Thyroid gland (tissue), 4 donors: ENCODE measurements around the gene TBX2. TPM values are rescaled to one million over a fixed set of nuclear protein-coding genes. Genes with fewer than 3 reads are reported as not detected.
A peak's percentile ranks its signal among the peaks of the same experiment; 100 is the strongest.

Experiments used
- DNase-seq, 2 donors: peaks; one replicate each; pipeline ENCODE4 v3.0.0-alpha.2; 2019
- H3K27ac ChIP-seq, 3 donors: fragments of 200-600 bp; sonication (generic); 1 replicate in 2 of 3; 2 replicates in 1 of 3; pipeline ENCODE4 v1.5.1; 2016 to 2019; ENCODE audit warnings: mild to moderate bottlenecking in 1 of 3, moderate library complexity in 1 of 3
- H3K27me3 ChIP-seq: fragments of 200-600 bp; sonication (generic); one replicate; pipeline ENCODE4 v1.5.1; 2019
- H3K36me3 ChIP-seq, 2 donors: fragments of 200-600 bp; sonication (generic); one replicate each; pipeline ENCODE4 v1.5.1; 2016 to 2019
- H3K4me1 ChIP-seq, 2 donors: fragments of 200-600 bp; sonication (generic); one replicate each; pipeline ENCODE4 v1.5.1; 2017 to 2019
- H3K4me3 ChIP-seq, 3 donors: fragments of 200-600 bp; sonication (generic); replicated peaks in 1 of 3; 1 replicate in 2 of 3; 2 replicates in 1 of 3; pipeline ENCODE4 v1.5.1; 2016; ENCODE audit warnings: mild to moderate bottlenecking in 1 of 3
- H3K9me3 ChIP-seq: fragments of 200-600 bp; sonication (generic); one replicate; pipeline ENCODE4 v1.5.1; 2017
- POLR2A ChIP-seq, 2 donors: fragments of 450-650 bp; IDR thresholded peaks; one replicate each; pipeline ENCODE4 v1.6.1; 2017; ENCODE audit warnings: antibody characterized with exemption in 2 of 2, mild to moderate bottlenecking in 2 of 2, moderate library complexity in 1 of 2
- WGBS, 2 donors: methylation state at CpG; one replicate each; pipeline ENCODE4 v1.1.5; 2017; 5-methylcytosine and 5-hydroxymethylcytosine counted together
- intact Hi-C: fragments of 100-400 bp; cut with DNase I; formaldehyde crosslinking; loops from one replicate; pipeline ENCODE4 v1.15.1; 2023
- total RNA-seq, 4 donors: library from RNA; depleted of rRNA; stranded (reverse); fragments of >200 nt; gene quantifications; one replicate each; pipeline ENCODE4 v1.2.3, GENCODE V29; 2016
- TF ChIP-seq, protein P1 (sequence below), 6 experiments: fragments of 200-600 bp in 3 of 6; fragments of 450-650 bp in 3 of 6; sonication (generic) in 3 of 6; IDR thresholded peaks; one replicate each; pipeline ENCODE4 v1.5.1; 2016 to 2019; ENCODE audit warnings: antibody characterized with exemption in 6 of 6, mild to moderate bottlenecking in 2 of 6, inconsistent platforms in 1 of 6, moderate library complexity in 1 of 6

Gene TBX2
- total RNA-seq, 4 donors from 2014 or later, result 5.3 to 20.2 (median 11.0) TPM

DNA sequence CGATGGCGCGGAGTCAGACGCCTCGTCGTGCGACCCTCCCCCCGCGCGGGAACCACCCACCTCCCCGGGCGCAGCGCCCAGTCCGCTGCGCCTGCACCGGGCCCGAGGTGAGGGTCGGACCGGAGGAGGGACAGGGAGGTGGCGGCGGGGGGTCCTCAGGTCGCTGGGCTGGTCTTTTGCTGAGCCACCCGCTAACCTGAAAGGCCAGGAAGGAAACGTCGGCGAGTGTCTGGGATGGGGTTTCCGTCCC lies 4.9 kb downstream of the TBX2 start:
- Histone ChIP-seq H3K27ac (peak overlapping the region in 2 of 3 donors; percentile 66 to 79), H3K36me3 (peaks cover 8 to 22% of the 10 kb centered on the region in 2 donors), H3K4me3 (peak overlapping the region in 1 of 3 donors; percentile 18), H3K4me1 (peaks cover 20 to 76% of the 10 kb centered on the region in 2 donors), H3K27me3 (peaks cover 24% of the 10 kb centered on the region), H3K9me3 (no peaks in the 10 kb centered on the region)
- WGBS, 2 donors, result 18 to 20% methylated on average over 6 to 21 of the region's 27 CpGs
- TF ChIP-seq, protein P1, sequence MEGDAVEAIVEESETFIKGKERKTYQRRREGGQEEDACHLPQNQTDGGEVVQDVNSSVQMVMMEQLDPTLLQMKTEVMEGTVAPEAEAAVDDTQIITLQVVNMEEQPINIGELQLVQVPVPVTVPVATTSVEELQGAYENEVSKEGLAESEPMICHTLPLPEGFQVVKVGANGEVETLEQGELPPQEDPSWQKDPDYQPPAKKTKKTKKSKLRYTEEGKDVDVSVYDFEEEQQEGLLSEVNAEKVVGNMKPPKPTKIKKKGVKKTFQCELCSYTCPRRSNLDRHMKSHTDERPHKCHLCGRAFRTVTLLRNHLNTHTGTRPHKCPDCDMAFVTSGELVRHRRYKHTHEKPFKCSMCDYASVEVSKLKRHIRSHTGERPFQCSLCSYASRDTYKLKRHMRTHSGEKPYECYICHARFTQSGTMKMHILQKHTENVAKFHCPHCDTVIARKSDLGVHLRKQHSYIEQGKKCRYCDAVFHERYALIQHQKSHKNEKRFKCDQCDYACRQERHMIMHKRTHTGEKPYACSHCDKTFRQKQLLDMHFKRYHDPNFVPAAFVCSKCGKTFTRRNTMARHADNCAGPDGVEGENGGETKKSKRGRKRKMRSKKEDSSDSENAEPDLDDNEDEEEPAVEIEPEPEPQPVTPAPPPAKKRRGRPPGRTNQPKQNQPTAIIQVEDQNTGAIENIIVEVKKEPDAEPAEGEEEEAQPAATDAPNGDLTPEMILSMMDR (IDR thresholded peaks at IDR 0.05), result no peak
- no peak for TF ChIP-seq POLR2A (IDR thresholded peaks at IDR 0.05)
- intact Hi-C loops, result no loop called here
- DNase-seq, result no peak

DNA sequence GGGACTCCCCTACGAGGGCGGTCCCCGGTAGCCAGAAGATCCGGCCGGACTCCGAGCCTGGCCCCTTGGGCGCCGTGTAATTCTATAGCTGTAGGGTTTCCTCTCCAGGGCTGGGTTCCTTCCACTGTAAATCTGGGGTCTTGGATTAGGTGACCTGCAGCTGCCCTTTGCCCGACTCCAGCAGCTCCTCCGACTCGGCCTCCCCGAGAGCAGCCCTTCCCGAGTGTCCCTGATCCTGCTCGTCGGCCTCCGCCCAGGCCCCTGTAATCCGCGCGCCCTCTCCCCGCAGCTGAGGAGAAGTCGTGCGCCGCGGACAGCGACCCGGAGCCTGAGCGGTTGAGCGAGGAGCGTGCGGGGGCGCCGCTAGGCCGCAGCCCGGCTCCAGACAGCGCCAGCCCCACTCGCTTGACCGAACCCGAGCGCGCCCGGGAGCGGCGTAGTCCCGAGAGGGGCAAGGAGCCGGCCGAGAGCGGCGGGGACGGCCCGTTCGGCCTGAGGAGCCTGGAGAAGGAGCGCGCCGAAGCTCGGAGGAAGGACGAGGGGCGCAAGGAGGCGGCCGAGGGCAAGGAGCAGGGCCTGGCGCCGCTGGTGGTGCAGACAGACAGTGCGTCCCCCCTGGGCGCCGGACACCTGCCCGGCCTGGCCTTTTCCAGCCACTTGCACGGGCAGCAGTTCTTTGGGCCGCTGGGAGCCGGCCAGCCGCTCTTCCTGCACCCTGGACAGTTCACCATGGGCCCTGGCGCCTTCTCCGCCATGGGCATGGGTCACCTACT lies 5.5 kb downstream of the TBX2 start:
- intact Hi-C loops, result no loop called here
- no peak for TF ChIP-seq POLR2A (IDR thresholded peaks at IDR 0.05)
- TF ChIP-seq, protein P1 (IDR thresholded peaks at IDR 0.05), result no peak
- peak overlapping the region in 1 of 3 donors; percentile 18 for H3K4me3 ChIP-seq

DNA sequence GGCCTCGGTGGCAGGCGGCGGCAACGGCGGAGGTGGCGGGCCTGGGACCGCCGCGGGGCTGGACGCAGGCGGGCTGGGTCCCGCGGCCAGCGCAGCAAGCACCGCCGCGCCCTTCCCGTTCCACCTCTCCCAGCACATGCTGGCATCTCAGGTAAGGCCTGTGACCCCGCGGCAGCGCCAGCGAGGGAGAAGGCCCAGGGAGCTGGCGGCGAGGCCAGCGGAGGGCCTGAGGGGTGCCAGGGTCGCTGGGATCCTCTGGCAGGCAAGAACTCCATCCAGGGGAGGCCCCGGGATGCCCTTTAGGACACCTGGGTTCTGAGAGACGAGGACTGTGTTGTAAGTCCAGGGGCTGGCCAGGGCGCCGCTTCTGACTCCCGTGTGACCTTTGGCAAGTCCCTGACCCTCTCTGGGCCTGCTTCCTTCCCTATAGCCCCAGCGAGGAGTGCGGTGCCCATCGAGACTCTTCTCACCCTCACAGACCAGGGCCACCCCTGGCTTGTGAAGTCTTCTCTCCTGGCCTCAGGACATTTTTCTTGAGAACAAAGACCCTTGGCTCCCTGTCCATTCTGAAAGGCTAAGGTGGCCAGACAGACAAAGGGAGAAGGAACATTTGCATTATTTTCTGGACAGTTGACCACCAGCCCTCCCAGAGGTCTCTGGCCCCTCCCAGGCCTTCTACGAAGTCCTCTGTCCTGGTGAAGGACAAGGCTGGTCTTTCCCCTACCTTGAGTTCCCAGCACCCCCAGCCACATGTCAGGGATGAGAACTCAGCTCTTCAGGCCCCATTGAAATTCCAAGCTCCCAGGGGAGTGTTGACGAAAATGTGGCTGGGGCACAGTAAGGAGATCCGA lies 6.3 kb downstream of the TBX2 start:
- no peak for TF ChIP-seq POLR2A (IDR thresholded peaks at IDR 0.05)
- TF ChIP-seq, protein P1 (IDR thresholded peaks at IDR 0.05), result no peak
- H3K27ac ChIP-seq, result peak overlapping the region in 2 of 3 donors; percentile 66 to 79
- no peaks in the 10 kb centered on the region for H3K9me3 ChIP-seq
- H3K4me1 ChIP-seq, result peaks cover 14 to 85% of the 10 kb centered on the region in 2 donors
- WGBS, 2 donors, result 68 to 84% methylated on average over 15 to 19 of the region's 37 CpGs
- DNase-seq, result no peak
- intact Hi-C loops, result no loop called here
- H3K27me3 ChIP-seq, result peaks cover 24% of the 10 kb centered on the region
- H3K4me3 ChIP-seq, result no peak overlapping the region
- peaks cover 8 to 22% of the 10 kb centered on the region in 2 donors for H3K36me3 ChIP-seq

More for the DNA sequence above, 5.5 kb downstream of the TBX2 start:
- DNase-seq, result no peak
- no peaks in the 10 kb centered on the region for H3K9me3 ChIP-seq
- H3K4me1 ChIP-seq, result peaks cover 20 to 81% of the 10 kb centered on the region in 2 donors
- WGBS, 2 donors, result 27 to 55% methylated on average over 28 to 51 of the region's 71 CpGs
- H3K36me3 ChIP-seq, result peaks cover 8 to 22% of the 10 kb centered on the region in 2 donors
- H3K27ac ChIP-seq, result peak overlapping the region in 2 of 3 donors; percentile 66 to 79
- H3K27me3 ChIP-seq, result peaks cover 24% of the 10 kb centered on the region

DNA sequence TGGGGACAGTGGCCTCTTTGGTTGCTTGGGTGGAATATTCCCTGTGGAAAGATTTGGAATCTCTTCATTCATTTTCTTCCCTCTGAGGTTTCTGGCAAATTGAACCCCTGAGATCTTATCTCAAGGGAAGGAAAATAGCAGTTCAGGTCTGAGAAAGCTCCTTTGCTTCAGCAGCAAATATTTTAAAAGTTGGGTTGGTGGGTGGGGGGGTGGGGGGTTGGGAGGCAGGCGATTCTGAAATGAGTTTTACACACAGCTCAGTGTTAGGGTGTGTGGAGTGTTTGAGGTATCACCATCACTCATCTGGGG lies 6.8 kb downstream of the TBX2 start:
- no peak for DNase-seq
- peaks cover 24% of the 10 kb centered on the region for H3K27me3 ChIP-seq
- peaks cover 8 to 22% of the 10 kb centered on the region in 2 donors for H3K36me3 ChIP-seq
- peak overlapping the region in 2 of 3 donors; percentile 66 to 79 for H3K27ac ChIP-seq
- no peak overlapping the region for H3K4me3 ChIP-seq
- WGBS, 2 donors, result 47 to 60% methylated on average over 1 of the region's 1 CpG
- intact Hi-C loops, result no loop called here
- no peaks in the 10 kb centered on the region for H3K9me3 ChIP-seq
- H3K4me1 ChIP-seq, result peaks cover 10 to 89% of the 10 kb centered on the region in 2 donors
- TF ChIP-seq, protein P1 (IDR thresholded peaks at IDR 0.05), result no peak
- no peak for TF ChIP-seq POLR2A (IDR thresholded peaks at IDR 0.05)
